ENCODE measurements around the gene GAL3ST2.
"Not testable (repeated sequence)": the region's sequence is repeated elsewhere in the genome, so short reads cannot be mapped to it uniquely, and the experiment has no call there.

Gene GAL3ST2

GRCh38 chr2:241776336-241777169 lies at the start of gene GAL3ST2:
GAL3ST2 (plus strand) TSS chr2:241776822; CDS start chr2:241776956, 134 bp downstream.
- no peak for DNase-seq

GRCh38 chr2:241728000-241728399 lies 48.6 kb upstream of the GAL3ST2 start:
- no peak for DNase-seq

- no peak for DNase-seq
Measured at GRCh38 chr2:241728627-241729026, 48.0 kb upstream of the GAL3ST2 start.

- DNase-seq: no peak
Measured at GRCh38 chr2:241729868-241730267, 46.8 kb upstream of the GAL3ST2 start.

- no peak for DNase-seq
Measured at GRCh38 chr2:241730671-241731293, 45.8 kb upstream of the GAL3ST2 start.

GRCh38 chr2:241732513-241733186 lies 44.0 kb upstream of the GAL3ST2 start:
- not testable (repeated sequence) for DNase-seq

GRCh38 chr2:241733391-241734207 lies 43.0 kb upstream of the GAL3ST2 start:
- no peak for DNase-seq

GRCh38 chr2:241734208-241734466 lies 42.5 kb upstream of the GAL3ST2 start:
- no peak for DNase-seq

GRCh38 chr2:241734467-241735208 lies 42.0 kb upstream of the GAL3ST2 start, which contains the start of gene D2HGDH:
D2HGDH (plus strand) TSS chr2:241734630; CDS start chr2:241735225, 595 bp downstream.
- peak; percentile 73 to 81 for DNase-seq

GRCh38 chr2:241736111-241736510 lies 40.5 kb upstream of the GAL3ST2 start:
- DNase-seq: no peak

GRCh38 chr2:241738040-241738686 lies 38.5 kb upstream of the GAL3ST2 start:
- DNase-seq: no peak

- no peak for DNase-seq
Measured at GRCh38 chr2:241739177-241739576, 37.4 kb upstream of the GAL3ST2 start.

- DNase-seq: no peak
Measured at GRCh38 chr2:241739651-241740050, 37.0 kb upstream of the GAL3ST2 start.

- no peak for DNase-seq
Measured at GRCh38 chr2:241741016-241741415, 35.6 kb upstream of the GAL3ST2 start.

GRCh38 chr2:241742320-241742939 lies 34.2 kb upstream of the GAL3ST2 start:
- DNase-seq: no peak

- not testable (repeated sequence) for DNase-seq
Measured at GRCh38 chr2:241743008-241743407, 33.6 kb upstream of the GAL3ST2 start.

- no peak for DNase-seq
Measured at GRCh38 chr2:241743620-241744019, 33.0 kb upstream of the GAL3ST2 start.

- no peak for DNase-seq
Measured at GRCh38 chr2:241744028-241744754, 32.4 kb upstream of the GAL3ST2 start.

GRCh38 chr2:241745276-241745675 lies 31.3 kb upstream of the GAL3ST2 start:
- DNase-seq: no peak

GRCh38 chr2:241746084-241746483 lies 30.5 kb upstream of the GAL3ST2 start:
- DNase-seq: no peak

All from NCI-H1930 (cell line).